ENCODE data around the gene C3orf20.

GRCh38 chr3:14814411-14814871, 139.5 kb downstream of the C3orf20 start:
- TF ChIP-seq CTCF (IDR thresholded peaks at IDR 0.05), result no peak
- no peak for TF ChIP-seq EMX1 (CRISPR knock-in tag; IDR thresholded peaks at IDR 0.05)
- TF ChIP-seq E2F1 (CRISPR knock-in tag; IDR thresholded peaks at IDR 0.05), result no peak

Data from WTC11 (cell line).